Smooth muscle cell (in vitro differentiated cells): Measurements from ENCODE around the gene CAMK2D. TPM values are rescaled to one million over a fixed set of nuclear protein-coding genes. Genes with fewer than 3 reads are reported as not detected.

ENCODE experiments used
- DNase-seq: peaks from one replicate; lab custom pipeline; 2025; ENCODE audit not compliant: unreplicated experiment; lab: John Stamatoyannopoulos, UW
- H2AFZ ChIP-seq: fragments of 200-600 bp; sonication (generic); 2 replicates; pipeline ENCODE4 v1.6.0; 2016; ENCODE audit warnings: antibody characterized with exemption, low read depth, mild to moderate bottlenecking
- H3F3A ChIP-seq: fragments of 200-600 bp; sonication (generic); 2 replicates; pipeline ENCODE4 v1.6.0; 2017; ENCODE audit warnings: antibody characterized with exemption, low read depth
- H3K27ac ChIP-seq: fragments of 200-600 bp; sonication (generic); 2 replicates; pipeline ENCODE4 v1.5.1; 2016; ENCODE audit warnings: low read depth, mild to moderate bottlenecking
- H3K27me3 ChIP-seq: fragments of 200-600 bp; sonication (generic); 2 replicates; pipeline ENCODE4 v1.6.1; 2016; ENCODE audit warnings: low read depth, mild to moderate bottlenecking
- H3K36me3 ChIP-seq: fragments of 200-600 bp; sonication (generic); 2 replicates; pipeline ENCODE4 v1.5.1; 2016; ENCODE audit warnings: low read depth
- H3K4me1 ChIP-seq: fragments of 200-600 bp; sonication (generic); 2 replicates; pipeline ENCODE4 v1.5.1; 2016; ENCODE audit warnings: low read depth
- H3K4me2 ChIP-seq: fragments of 200-600 bp; sonication (generic); 2 replicates; pipeline ENCODE4 v1.6.0; 2016; ENCODE audit warnings: mild to moderate bottlenecking
- H3K4me3 ChIP-seq: fragments of 200-600 bp; sonication (generic); 2 replicates; pipeline ENCODE4 v1.5.1; 2016; ENCODE audit warnings: mild to moderate bottlenecking
- H3K79me2 ChIP-seq: fragments of 200-600 bp; sonication (generic); 2 replicates; pipeline ENCODE4 v1.6.0; 2016; ENCODE audit warnings: low read depth, mild to moderate bottlenecking
- H3K9ac ChIP-seq: fragments of 200-600 bp; sonication (generic); 2 replicates; pipeline ENCODE4 v1.6.0; 2016; ENCODE audit warnings: low read depth
- H3K9me3 ChIP-seq: fragments of 200-600 bp; sonication (generic); replicated peaks from 2 replicates; pipeline ENCODE4 v1.5.1; 2016; ENCODE audit warnings: low read depth
- H4K20me1 ChIP-seq: fragments of 200-600 bp; sonication (generic); 2 replicates; pipeline ENCODE4 v1.6.0; 2016; ENCODE audit warnings: low read depth
- WGBS: methylation state at CpG from one replicate; pipeline ENCODE4 v1.1.7; 2016; ENCODE audit warnings: low lambda C conversion rate; 5-methylcytosine and 5-hydroxymethylcytosine counted together
- polyA plus RNA-seq: library from polyadenylated mRNA; unstranded; fragments of >200 nt; fragmentation: Nextera tagmentation; extraction: Ambion mirVana; gene quantifications from 2 replicates; pipeline ENCODE4 v1.2.1, GENCODE V29; 2016
- total RNA-seq: library from RNA; depleted of rRNA; stranded (reverse); fragments of >200 nt; gene quantifications from 2 replicates; pipeline ENCODE4 v1.2.3, GENCODE V29; 2014
- TF ChIP-seq, protein P1 (sequence below): fragments of 200-600 bp; sonication (generic); IDR thresholded peaks from 2 replicates; pipeline ENCODE4 v1.5.1; 2017; ENCODE audit warnings: borderline replicate concordance, mild to moderate bottlenecking, antibody characterized with exemption; ENCODE audit not compliant: insufficient read depth, poor library complexity, severe bottlenecking

Gene CAMK2D
- total and polyA plus RNA-seq, 2 experiments from 2014 or later, result 17.2 to 36.0 TPM

DNA sequence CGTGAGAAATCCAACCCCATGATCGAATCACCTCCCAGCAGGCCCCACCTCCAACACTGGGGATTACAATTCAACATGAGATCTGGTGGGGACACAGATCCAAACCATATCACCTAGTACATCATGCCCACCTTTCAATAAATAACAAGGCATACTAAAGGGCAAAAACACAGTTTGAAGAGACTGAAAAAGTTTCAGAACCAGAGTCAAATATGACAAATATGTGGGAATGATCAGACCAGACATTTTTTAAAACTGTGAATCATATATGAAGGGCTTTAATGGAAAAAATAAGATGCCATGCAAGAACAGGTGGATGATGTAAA lies 167.3 kb downstream of the CAMK2D start:
- H3K27ac ChIP-seq, result no peak overlapping the region
- no peak overlapping the region for H3K4me3 ChIP-seq
- no peak overlapping the region for H2AFZ ChIP-seq
- H3K9me3 ChIP-seq, result no peaks in the 10 kb centered on the region
- H4K20me1 ChIP-seq, result no peaks in the 10 kb centered on the region
- no peak overlapping the region for H3K9ac ChIP-seq
- no peaks in the 10 kb centered on the region for H3F3A ChIP-seq
- TF ChIP-seq, protein P1, sequence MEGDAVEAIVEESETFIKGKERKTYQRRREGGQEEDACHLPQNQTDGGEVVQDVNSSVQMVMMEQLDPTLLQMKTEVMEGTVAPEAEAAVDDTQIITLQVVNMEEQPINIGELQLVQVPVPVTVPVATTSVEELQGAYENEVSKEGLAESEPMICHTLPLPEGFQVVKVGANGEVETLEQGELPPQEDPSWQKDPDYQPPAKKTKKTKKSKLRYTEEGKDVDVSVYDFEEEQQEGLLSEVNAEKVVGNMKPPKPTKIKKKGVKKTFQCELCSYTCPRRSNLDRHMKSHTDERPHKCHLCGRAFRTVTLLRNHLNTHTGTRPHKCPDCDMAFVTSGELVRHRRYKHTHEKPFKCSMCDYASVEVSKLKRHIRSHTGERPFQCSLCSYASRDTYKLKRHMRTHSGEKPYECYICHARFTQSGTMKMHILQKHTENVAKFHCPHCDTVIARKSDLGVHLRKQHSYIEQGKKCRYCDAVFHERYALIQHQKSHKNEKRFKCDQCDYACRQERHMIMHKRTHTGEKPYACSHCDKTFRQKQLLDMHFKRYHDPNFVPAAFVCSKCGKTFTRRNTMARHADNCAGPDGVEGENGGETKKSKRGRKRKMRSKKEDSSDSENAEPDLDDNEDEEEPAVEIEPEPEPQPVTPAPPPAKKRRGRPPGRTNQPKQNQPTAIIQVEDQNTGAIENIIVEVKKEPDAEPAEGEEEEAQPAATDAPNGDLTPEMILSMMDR, result no peak
- H3K36me3 ChIP-seq, result no peaks in the 10 kb centered on the region
- DNase-seq, result no peak
- H3K79me2 ChIP-seq, result no peaks in the 10 kb centered on the region
- H3K4me1 ChIP-seq, result no peaks in the 10 kb centered on the region
- WGBS, result 80% methylated on average over 2 of the region's 2 CpGs
- H3K4me2 ChIP-seq, result no peak overlapping the region
- H3K27me3 ChIP-seq, result no peaks in the 10 kb centered on the region

DNA sequence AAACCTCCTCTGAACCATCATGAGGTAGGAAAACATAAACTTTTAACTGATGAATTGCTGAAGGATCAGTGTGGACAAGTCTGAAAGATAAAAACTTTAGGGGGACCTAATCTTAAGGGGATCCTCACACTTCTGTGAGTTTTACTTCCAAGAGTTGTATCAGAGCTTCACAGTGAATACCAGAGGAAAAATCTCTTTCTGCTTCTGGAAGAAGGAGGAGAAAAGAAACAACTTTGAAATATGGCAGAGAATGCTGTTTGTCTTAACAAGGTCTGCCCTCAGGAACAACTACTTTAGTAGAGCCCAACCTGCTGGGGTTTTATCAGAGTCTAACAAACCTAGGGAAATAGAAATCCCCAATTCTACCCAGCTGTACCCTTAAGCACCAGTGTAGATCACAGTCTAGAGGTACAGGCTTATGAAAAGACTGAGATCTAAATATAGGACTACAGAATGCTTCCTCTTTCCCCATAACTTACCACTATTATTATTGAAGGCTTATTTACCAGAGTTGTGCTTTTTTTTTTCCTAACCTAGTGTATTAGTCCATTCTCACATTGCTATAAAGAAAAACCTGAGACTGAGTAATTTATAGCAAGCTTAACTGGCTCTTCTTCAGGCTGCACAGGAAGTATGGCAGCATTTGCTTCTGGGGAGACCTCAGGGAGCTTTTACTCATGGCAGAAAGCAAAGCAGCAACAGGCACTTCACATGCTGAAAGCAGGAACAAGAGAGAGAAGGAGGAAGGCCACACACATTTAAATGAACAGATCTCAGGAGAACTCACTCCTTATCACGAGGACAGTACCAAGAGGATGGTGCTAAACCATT lies 167.9 kb downstream of the CAMK2D start:
- Histone ChIP-seq H3K4me2 (no peak overlapping the region), H3K4me1 (no peaks in the 10 kb centered on the region), H3K9ac (no peak overlapping the region), H3K79me2 (no peaks in the 10 kb centered on the region), H3K4me3 (no peak overlapping the region), H3K27me3 (no peaks in the 10 kb centered on the region), H3K9me3 (no peaks in the 10 kb centered on the region), H2AFZ (no peak overlapping the region), H3K36me3 (no peaks in the 10 kb centered on the region), H4K20me1 (no peaks in the 10 kb centered on the region), H3F3A (no peaks in the 10 kb centered on the region), H3K27ac (no peak overlapping the region)
- DNase-seq, result no peak
- WGBS, result 92% methylated on average over 1 of the region's 1 CpG
- TF ChIP-seq, protein P1, result no peak

DNA sequence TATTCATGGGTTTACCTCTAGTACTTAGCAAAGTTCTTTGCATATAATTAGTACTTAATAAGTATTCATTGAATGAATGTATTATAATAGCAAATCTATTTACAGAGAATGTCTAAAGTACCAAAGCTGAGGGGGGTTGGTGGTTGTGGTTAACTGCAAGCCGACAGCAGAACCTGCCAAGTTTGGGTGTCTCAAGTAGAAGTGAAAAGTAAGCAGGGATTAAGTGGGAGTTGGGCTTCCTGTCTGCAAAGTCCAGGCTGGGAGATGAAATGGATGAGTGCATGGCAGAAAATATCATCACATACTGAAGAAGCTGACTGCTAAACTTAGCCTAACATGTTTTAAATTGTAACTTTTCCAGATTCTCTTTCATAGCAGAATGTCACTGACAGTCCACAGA lies 169.6 kb downstream of the CAMK2D start:
- Histone ChIP-seq H3K27ac (no peak overlapping the region), H3F3A (no peaks in the 10 kb centered on the region), H3K4me2 (no peak overlapping the region), H2AFZ (no peak overlapping the region), H3K9ac (no peak overlapping the region), H3K9me3 (no peaks in the 10 kb centered on the region), H4K20me1 (no peaks in the 10 kb centered on the region), H3K4me1 (no peaks in the 10 kb centered on the region), H3K79me2 (no peaks in the 10 kb centered on the region), H3K27me3 (no peaks in the 10 kb centered on the region), H3K4me3 (no peak overlapping the region), H3K36me3 (no peaks in the 10 kb centered on the region)
- WGBS, result 31% methylated on average over 1 of the region's 1 CpG
- DNase-seq, result no peak
- TF ChIP-seq, protein P1, result no peak
